ENCODE results near the gene DEK.
"Not testable (repeated sequence)": the region's sequence is repeated elsewhere in the genome, so short reads cannot be mapped to it uniquely, and the experiment has no call there.

Gene DEK

GRCh38 chr6:18234564-18234963 is 29.8 kb downstream of the DEK start:
- DNase-seq = no peak

GRCh38 chr6:18233770-18234169 is 30.6 kb downstream of the DEK start:
- not testable (repeated sequence) for DNase-seq

- not testable (repeated sequence) for DNase-seq
Observed at GRCh38 chr6:18231856-18232255, 32.5 kb downstream of the DEK start.

GRCh38 chr6:18228590-18228989 is 35.7 kb downstream of the DEK start:
- not testable (repeated sequence) for DNase-seq

GRCh38 chr6:18227166-18227565 is 37.2 kb downstream of the DEK start:
- not testable (repeated sequence) for DNase-seq

GRCh38 chr6:18226451-18227105 is 37.8 kb downstream of the DEK start:
- not testable (repeated sequence) for DNase-seq

- no peak for DNase-seq
Observed at GRCh38 chr6:18221288-18221615, 43.1 kb downstream of the DEK start.

GRCh38 chr6:18219591-18219990 is 44.7 kb downstream of the DEK start:
- DNase-seq = no peak

- DNase-seq = no peak
Observed at GRCh38 chr6:18218233-18218632, 46.1 kb downstream of the DEK start.

GRCh38 chr6:18216411-18216810 is 47.9 kb downstream of the DEK start:
- no peak for DNase-seq

GRCh38 chr6:18215436-18215835 is 48.9 kb downstream of the DEK start:
- DNase-seq = no peak

GRCh38 chr6:18214003-18214402 is 50.3 kb downstream of the DEK start:
- DNase-seq = no peak

- DNase-seq = no peak
Observed at GRCh38 chr6:18213439-18213838, 50.9 kb downstream of the DEK start.

GRCh38 chr6:18212231-18212630 is 52.1 kb downstream of the DEK start:
- DNase-seq = no peak

GRCh38 chr6:18211338-18211737 is 53.0 kb downstream of the DEK start:
- no peak for DNase-seq

- no peak for DNase-seq
Observed at GRCh38 chr6:18210707-18211106, 53.6 kb downstream of the DEK start.

- DNase-seq = peak; percentile 34
Observed at GRCh38 chr6:18209539-18210197, 54.7 kb downstream of the DEK start.

GRCh38 chr6:18208778-18209177 is 55.6 kb downstream of the DEK start:
- DNase-seq = not testable (repeated sequence)

GRCh38 chr6:18207949-18208348 is 56.4 kb downstream of the DEK start:
- peak; percentile 87 for DNase-seq

GRCh38 chr6:18207438-18207837 is 56.9 kb downstream of the DEK start:
- peak; percentile 64 for DNase-seq

GRCh38 chr6:18206591-18206990 is 57.7 kb downstream of the DEK start:
- DNase-seq = no peak

- DNase-seq = no peak
Observed at GRCh38 chr6:18204691-18205090, 59.6 kb downstream of the DEK start.

- no peak for DNase-seq
Observed at GRCh38 chr6:18203786-18204185, 60.5 kb downstream of the DEK start.

GRCh38 chr6:18192026-18192425 is 72.3 kb downstream of the DEK start:
- no peak for DNase-seq

- no peak for DNase-seq
Observed at GRCh38 chr6:18189196-18189595, 75.1 kb downstream of the DEK start.
